Activated CD4-positive, alpha-beta T cell treated with anti-CD3 and anti-CD28 coated beads for 36 hours (primary cell): ENCODE measurements around the gene ITGB8. TPM values are rescaled to one million over a fixed set of nuclear protein-coding genes. Genes with fewer than 3 reads are reported as not detected.

Experiments
- ATAC-seq: fragments of 200-7000 bp; cut with Tn5 transposase; one replicate; pipeline ENCODE4 v1.10.0; 2021; ENCODE audit warnings: mild to moderate bottlenecking, moderate library complexity
- CTCF ChIA-PET: fragments of 350-600 bp; sonication (Branson Sonifier 250); formaldehyde crosslinking; loops from one replicate; lab custom pipeline; 2021; ENCODE audit warnings: antibody characterized with exemption; lab: Charles Lee
- POLR2A ChIA-PET: fragments of 350-600 bp; sonication (Branson Sonifier 250); formaldehyde crosslinking; loops from one replicate; lab custom pipeline; 2021; ENCODE audit warnings: antibody characterized with exemption, inconsistent platforms; lab: Charles Lee
- DNase-seq: peaks from one replicate; pipeline ENCODE4 v3.0.0-alpha.2; 2020
- H3K27ac Mint-ChIP-seq: one replicate; pipeline ENCODE4 v1.8.0; 2021; ENCODE audit warnings: mixed read lengths
- H3K27me3 Mint-ChIP-seq: one replicate; pipeline ENCODE4 v1.8.0; 2021; ENCODE audit warnings: mixed read lengths
- H3K36me3 Mint-ChIP-seq: one replicate; pipeline ENCODE4 v1.8.0; 2021; ENCODE audit warnings: low read depth, mixed read lengths
- H3K4me1 Mint-ChIP-seq: one replicate; pipeline ENCODE4 v1.8.0; 2021; ENCODE audit warnings: mixed read lengths
- H3K4me3 Mint-ChIP-seq: one replicate; pipeline ENCODE4 v1.8.0; 2021; ENCODE audit warnings: mild to moderate bottlenecking, moderate library complexity, mixed read lengths
- H3K9me3 Mint-ChIP-seq: one replicate; pipeline ENCODE4 v1.8.0; 2021; ENCODE audit warnings: low read depth, mixed read lengths
- intact Hi-C, 2 experiments: fragments of 100-400 bp; cut with DNase I in 1 of 2; cut with micrococcal nuclease in 1 of 2; formaldehyde crosslinking; loops; one replicate each; pipeline versions ENCODE4 v1.14.2 to v1.15.1; 2022 to 2024; cut with DNase I, micrococcal nuclease
- total RNA-seq, 2 experiments: library from RNA; stranded (reverse); gene quantifications; one replicate each; pipeline ENCODE4 v1.2.3, GENCODE V29; 2021

Gene ITGB8
- total RNA-seq, 2 experiments from 2014 or later = 0.07 TPM; not detected in 1

GRCh38 chr7:20438248-20438647, 107.5 kb downstream of the ITGB8 start:
- no peak overlapping the region for H3K4me3 Mint-ChIP-seq
- DNase-seq = no peak
- no peaks in the 10 kb centered on the region for H3K4me1 Mint-ChIP-seq
- POLR2A ChIA-PET = no interaction called here
- CTCF ChIA-PET = no interaction called here
- H3K36me3 Mint-ChIP-seq = no peaks in the 10 kb centered on the region
- H3K9me3 Mint-ChIP-seq = no peaks in the 10 kb centered on the region
- no peaks in the 10 kb centered on the region for H3K27me3 Mint-ChIP-seq
- intact Hi-C loops = no loop called here
- ATAC-seq = no peak
- H3K27ac Mint-ChIP-seq = no peak overlapping the region

GRCh38 chr7:20438694-20439376, 108.1 kb downstream of the ITGB8 start:
- ATAC-seq (no peak), DNase-seq (no peak)
- H3K36me3 Mint-ChIP-seq = no peaks in the 10 kb centered on the region
- no peak overlapping the region for H3K27ac Mint-ChIP-seq
- CTCF ChIA-PET = no interaction called here
- POLR2A ChIA-PET = no interaction called here
- no peaks in the 10 kb centered on the region for H3K4me1 Mint-ChIP-seq
- H3K4me3 Mint-ChIP-seq = no peak overlapping the region
- no peaks in the 10 kb centered on the region for H3K27me3 Mint-ChIP-seq
- intact Hi-C loops = no loop called here
- no peaks in the 10 kb centered on the region for H3K9me3 Mint-ChIP-seq

- ChIA-PET CTCF (interaction anchor here (0.6 to 0.7 kb wide), 2 partner anchors 28 to 56 kb away, joined by 3 to 4 read pairs; no protein-coding TSS in a partner anchor), POLR2A (interaction anchor here (0.6 kb wide), 1 partner anchor 786 kb away, joined by 3 read pairs; no protein-coding TSS in a partner anchor)
- intact Hi-C loops = loop anchor here (5.0 to 10.0 kb wide), 2 partner anchors 685 to 687 kb away; no protein-coding TSS in a partner anchor
- Mint-ChIP-seq H3K27ac (no peak overlapping the region), H3K36me3 (no peaks in the 10 kb centered on the region), H3K9me3 (no peaks in the 10 kb centered on the region), H3K4me3 (no peak overlapping the region), H3K27me3 (no peaks in the 10 kb centered on the region), H3K4me1 (no peaks in the 10 kb centered on the region)
- ATAC-seq = no peak
- no peak for DNase-seq
These were observed 108.9 kb downstream of the ITGB8 start for GRCh38 chr7:20439416-20440185.

GRCh38 chr7:20440472-20441105, 109.9 kb downstream of the ITGB8 start:
- H3K27me3 Mint-ChIP-seq = no peaks in the 10 kb centered on the region
- POLR2A ChIA-PET = no interaction called here
- no peaks in the 10 kb centered on the region for H3K4me1 Mint-ChIP-seq
- H3K36me3 Mint-ChIP-seq = no peaks in the 10 kb centered on the region
- H3K4me3 Mint-ChIP-seq = no peak overlapping the region
- H3K9me3 Mint-ChIP-seq = no peaks in the 10 kb centered on the region
- DNase-seq (peak; percentile 51), ATAC-seq (no peak)
- intact Hi-C loops = loop anchor here (5.0 to 10.0 kb wide), 2 partner anchors 686 to 688 kb away; no protein-coding TSS in a partner anchor
- no peak overlapping the region for H3K27ac Mint-ChIP-seq
- CTCF ChIA-PET = interaction anchor here (1.1 kb wide), 1 partner anchor 727 kb away, joined by 3 read pairs; no protein-coding TSS in a partner anchor

GRCh38 chr7:20441346-20441745, 110.6 kb downstream of the ITGB8 start:
- POLR2A ChIA-PET = no interaction called here
- no peaks in the 10 kb centered on the region for H3K9me3 Mint-ChIP-seq
- no peaks in the 10 kb centered on the region for H3K4me1 Mint-ChIP-seq
- no peaks in the 10 kb centered on the region for H3K36me3 Mint-ChIP-seq
- ATAC-seq = no peak
- H3K27ac Mint-ChIP-seq = no peak overlapping the region
- no peak for DNase-seq
- CTCF ChIA-PET = interaction anchor here (1.1 kb wide), 1 partner anchor 727 kb away, joined by 3 read pairs; no protein-coding TSS in a partner anchor
- no peaks in the 10 kb centered on the region for H3K27me3 Mint-ChIP-seq
- intact Hi-C loops = loop anchor here (5.0 to 10.0 kb wide), 2 partner anchors 687 to 689 kb away; no protein-coding TSS in a partner anchor
- H3K4me3 Mint-ChIP-seq = no peak overlapping the region

- DNase-seq (no peak), ATAC-seq (no peak)
- Mint-ChIP-seq H3K27me3 (no peaks in the 10 kb centered on the region), H3K4me1 (no peaks in the 10 kb centered on the region), H3K4me3 (no peak overlapping the region), H3K36me3 (no peaks in the 10 kb centered on the region), H3K27ac (no peak overlapping the region), H3K9me3 (no peaks in the 10 kb centered on the region)
- intact Hi-C loops = loop anchor here (5.0 to 10.0 kb wide), 2 partner anchors 687 to 690 kb away; no protein-coding TSS in a partner anchor
- ChIA-PET POLR2A (no interaction called here), CTCF (no interaction called here)
These were observed 111.3 kb downstream of the ITGB8 start for GRCh38 chr7:20441991-20442441.

- Mint-ChIP-seq H3K9me3 (no peaks in the 10 kb centered on the region), H3K27me3 (peaks cover 2% of the 10 kb centered on the region), H3K4me3 (no peak overlapping the region), H3K36me3 (no peaks in the 10 kb centered on the region), H3K4me1 (no peaks in the 10 kb centered on the region), H3K27ac (no peak overlapping the region)
- ATAC-seq (no peak), DNase-seq (no peak)
- CTCF ChIA-PET = no interaction called here
- intact Hi-C loops = loop anchor here (5.0 to 10.0 kb wide), 2 partner anchors 688 to 691 kb away; no protein-coding TSS in a partner anchor
- POLR2A ChIA-PET = no interaction called here
These were observed 112.3 kb downstream of the ITGB8 start for GRCh38 chr7:20442951-20443350.

- ChIA-PET POLR2A (no interaction called here), CTCF (interaction anchor here (1.2 kb wide), 1 partner anchor 30 kb away, joined by 3 read pairs; no protein-coding TSS in a partner anchor)
- ATAC-seq = no peak
- H3K4me1 Mint-ChIP-seq = no peaks in the 10 kb centered on the region
- peaks cover 2% of the 10 kb centered on the region for H3K27me3 Mint-ChIP-seq
- H3K4me3 Mint-ChIP-seq = no peak overlapping the region
- no peak for DNase-seq
- no peaks in the 10 kb centered on the region for H3K9me3 Mint-ChIP-seq
- no peaks in the 10 kb centered on the region for H3K36me3 Mint-ChIP-seq
- H3K27ac Mint-ChIP-seq = no peak overlapping the region
- intact Hi-C loops = loop anchor here (5.0 to 10.0 kb wide), 2 partner anchors 689 to 692 kb away; no protein-coding TSS in a partner anchor
These were observed 113.5 kb downstream of the ITGB8 start for GRCh38 chr7:20444030-20444800.

GRCh38 chr7:20447021-20447650, 116.4 kb downstream of the ITGB8 start:
- no peaks in the 10 kb centered on the region for H3K36me3 Mint-ChIP-seq
- peaks cover 2% of the 10 kb centered on the region for H3K27me3 Mint-ChIP-seq
- ATAC-seq (no peak), DNase-seq (no peak)
- POLR2A ChIA-PET = no interaction called here
- H3K4me3 Mint-ChIP-seq = no peak overlapping the region
- H3K4me1 Mint-ChIP-seq = no peaks in the 10 kb centered on the region
- CTCF ChIA-PET = no interaction called here
- intact Hi-C loops = loop anchor here in 1 of 2 experiments (10.0 kb wide), 1 partner anchor 692 kb away; no protein-coding TSS in a partner anchor
- no peak overlapping the region for H3K27ac Mint-ChIP-seq
- H3K9me3 Mint-ChIP-seq = no peaks in the 10 kb centered on the region

- DNase-seq (no peak), ATAC-seq (no peak)
- Mint-ChIP-seq H3K4me3 (no peak overlapping the region), H3K27me3 (peaks cover 2% of the 10 kb centered on the region), H3K4me1 (no peaks in the 10 kb centered on the region), H3K27ac (no peak overlapping the region), H3K36me3 (no peaks in the 10 kb centered on the region), H3K9me3 (no peaks in the 10 kb centered on the region)
- CTCF ChIA-PET = no interaction called here
- POLR2A ChIA-PET = interaction anchor here (0.6 kb wide), 1 partner anchor 316 kb away, joined by 3 read pairs; no protein-coding TSS in a partner anchor
- intact Hi-C loops = loop anchor here in 1 of 2 experiments (10.0 kb wide), 1 partner anchor 694 kb away; no protein-coding TSS in a partner anchor
These were observed 118.5 kb downstream of the ITGB8 start for GRCh38 chr7:20449176-20449575.
